ENCODE results near the gene CDH4.

Gene CDH4

GRCh38 chr20:61284752-61285151 lies 32.7 kb downstream of the CDH4 start:
- DNase-seq, result no peak

- no peak for DNase-seq
These were observed 33.1 kb downstream of the CDH4 start for GRCh38 chr20:61285152-61285645.

DNA sequence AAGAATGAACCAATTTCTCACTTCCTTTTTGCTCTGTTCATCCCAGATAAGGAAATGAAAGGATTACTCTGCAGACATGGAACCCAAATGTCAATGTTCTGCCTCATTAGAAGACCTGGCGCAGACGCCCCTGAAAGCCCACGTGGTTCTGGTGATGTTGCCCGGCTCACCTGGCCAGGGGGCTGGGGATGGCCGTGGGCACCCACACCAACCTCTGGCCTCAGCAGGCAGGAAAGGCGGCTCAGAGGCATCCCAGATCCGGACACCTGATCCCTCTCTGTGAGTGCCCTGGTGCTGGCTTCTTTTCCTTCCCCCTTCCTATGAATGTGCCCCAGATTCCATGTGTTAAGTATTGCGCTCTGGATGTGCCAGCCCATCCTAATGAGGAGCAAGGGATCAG lies 33.6 kb downstream of the CDH4 start:
- no peak for DNase-seq

DNA sequence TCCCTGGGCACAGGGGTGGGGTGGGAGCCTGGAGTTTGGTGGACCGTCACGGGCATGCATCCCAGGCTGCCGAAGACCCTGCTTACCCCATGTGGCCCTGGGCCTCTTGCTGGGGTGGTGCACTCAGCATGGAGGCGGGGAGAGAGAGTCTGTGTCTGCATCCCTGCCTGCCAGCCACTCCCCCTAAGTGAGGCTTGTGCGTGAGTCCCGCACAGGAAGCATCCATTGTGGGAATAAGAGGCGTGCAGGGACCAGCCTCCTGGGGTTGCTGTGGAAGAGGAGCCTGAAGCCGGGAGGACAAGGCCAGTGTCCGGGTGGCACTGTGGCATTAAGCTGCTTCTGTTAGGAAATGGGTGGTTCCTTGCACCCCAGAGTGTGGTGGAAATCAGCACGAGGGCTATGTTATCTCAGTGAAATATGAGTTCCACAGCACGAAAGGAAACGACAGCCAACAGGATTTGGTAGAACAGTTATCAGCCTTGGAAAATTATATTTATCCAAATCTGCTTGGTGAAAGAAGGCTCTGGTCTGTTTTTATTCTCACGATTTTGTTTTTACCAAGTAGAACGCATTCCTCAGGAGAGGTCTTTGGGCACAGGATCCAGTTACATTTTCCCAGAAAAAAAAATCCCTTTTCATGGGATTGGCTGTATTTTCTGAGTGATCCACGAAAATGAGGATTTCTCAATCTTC lies 35.7 kb downstream of the CDH4 start:
- DNase-seq, result no peak

GRCh38 chr20:61288331-61288784 lies 36.3 kb downstream of the CDH4 start:
- DNase-seq, result no peak

DNA sequence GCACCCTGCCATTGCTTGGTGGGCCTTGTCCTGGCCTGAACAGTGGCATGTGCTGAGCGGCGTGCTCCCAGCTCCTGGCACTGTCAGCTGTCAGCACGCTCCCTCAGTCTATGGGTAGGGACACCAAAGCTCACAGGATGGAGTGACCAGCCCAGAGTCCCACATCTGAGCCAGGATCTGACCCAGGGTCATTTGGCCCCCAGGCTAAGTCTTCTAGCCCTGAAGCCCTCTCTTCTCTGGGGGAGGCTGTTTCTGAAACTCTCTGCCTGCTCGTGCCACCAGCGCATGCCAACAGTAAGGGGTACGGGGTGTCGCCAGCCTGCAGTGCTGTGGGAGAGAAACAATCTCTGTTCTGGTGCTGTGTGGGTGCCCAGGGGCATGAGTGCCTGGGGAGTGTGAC lies 37.1 kb downstream of the CDH4 start:
- DNase-seq, result no peak

DNA sequence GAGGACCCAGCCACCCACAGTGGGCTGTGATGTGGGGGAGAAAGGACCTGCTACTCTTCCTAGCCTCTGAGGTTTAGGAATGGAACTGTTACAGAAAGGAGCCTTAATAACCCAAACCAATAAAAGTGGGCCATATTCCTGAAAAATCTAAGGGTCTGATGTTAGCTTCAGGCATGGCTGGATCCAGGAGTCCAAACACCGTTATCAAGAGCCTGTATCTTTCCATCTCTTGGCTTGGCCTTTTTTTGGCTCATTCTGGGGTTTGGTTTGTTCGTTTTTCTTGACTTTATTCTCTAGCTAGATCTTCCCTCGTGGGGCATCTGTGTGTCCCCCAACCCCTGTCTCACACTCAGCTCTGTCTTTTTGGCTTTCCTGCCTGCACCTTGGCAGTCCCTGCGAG lies 38.7 kb downstream of the CDH4 start:
- DNase-seq, result no peak

- no peak for DNase-seq
These were observed 39.2 kb downstream of the CDH4 start for GRCh38 chr20:61291166-61291829.

DNA sequence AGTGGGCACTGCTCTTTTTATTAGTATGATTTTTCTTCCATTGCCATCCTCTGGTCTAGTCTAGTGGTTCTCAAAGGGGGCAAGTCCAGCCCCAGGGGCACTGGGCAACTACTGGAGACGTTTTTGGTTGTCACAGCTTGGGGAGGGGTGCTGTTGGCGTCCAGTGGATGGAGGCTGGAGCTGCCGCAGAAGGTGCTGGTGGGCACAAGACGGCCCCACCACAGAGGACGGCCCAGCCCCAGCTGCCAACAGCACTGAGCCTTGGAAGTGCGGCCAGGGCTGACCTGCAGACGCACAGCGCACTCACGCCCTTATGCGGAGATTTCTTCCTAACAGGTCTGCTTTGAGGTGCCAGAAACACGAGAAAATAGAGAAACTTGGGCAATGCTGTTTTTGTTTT lies 40.3 kb downstream of the CDH4 start:
- no peak for DNase-seq

DNA sequence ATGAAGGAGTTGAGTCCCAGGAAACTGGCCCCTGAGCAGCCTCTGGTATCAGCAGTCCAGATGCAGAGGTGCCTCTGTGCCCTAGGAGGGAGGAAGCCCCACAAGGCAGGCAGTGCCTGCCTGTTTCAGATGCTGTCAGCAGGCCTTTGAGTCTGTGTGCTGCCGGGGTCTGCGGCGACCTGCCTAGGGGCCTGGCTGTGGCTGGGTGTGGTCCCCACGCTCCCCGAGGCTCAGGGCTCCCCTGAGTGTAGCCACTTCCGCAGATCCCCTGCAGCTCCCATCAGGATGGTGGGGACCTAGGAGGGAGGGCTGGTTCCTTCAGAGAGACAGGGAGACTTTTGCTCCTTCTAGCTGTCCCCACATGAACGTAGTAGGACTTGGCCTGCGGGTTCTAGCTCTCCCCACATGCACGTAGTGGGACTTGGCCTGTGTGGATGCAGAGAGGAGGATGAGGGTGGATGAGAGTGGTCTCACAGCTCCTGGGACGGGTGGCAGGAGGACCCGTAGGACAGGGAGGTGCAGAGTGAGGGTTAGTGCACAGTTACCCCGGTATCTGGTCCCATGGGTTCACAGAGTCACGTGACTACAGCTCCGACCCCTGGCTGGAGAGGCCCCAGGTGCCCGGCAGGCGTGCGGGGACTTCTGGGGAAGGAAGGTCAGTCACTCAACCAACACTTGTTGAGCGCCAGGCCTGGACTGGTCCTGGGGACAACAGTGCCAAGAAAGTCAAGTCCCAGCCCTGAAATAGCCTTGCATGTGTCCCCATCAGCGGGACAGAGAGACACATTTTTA lies 41.0 kb downstream of the CDH4 start:
- DNase-seq, result no peak

- no peak for DNase-seq
These were observed 41.9 kb downstream of the CDH4 start for GRCh38 chr20:61293951-61294350.

DNA sequence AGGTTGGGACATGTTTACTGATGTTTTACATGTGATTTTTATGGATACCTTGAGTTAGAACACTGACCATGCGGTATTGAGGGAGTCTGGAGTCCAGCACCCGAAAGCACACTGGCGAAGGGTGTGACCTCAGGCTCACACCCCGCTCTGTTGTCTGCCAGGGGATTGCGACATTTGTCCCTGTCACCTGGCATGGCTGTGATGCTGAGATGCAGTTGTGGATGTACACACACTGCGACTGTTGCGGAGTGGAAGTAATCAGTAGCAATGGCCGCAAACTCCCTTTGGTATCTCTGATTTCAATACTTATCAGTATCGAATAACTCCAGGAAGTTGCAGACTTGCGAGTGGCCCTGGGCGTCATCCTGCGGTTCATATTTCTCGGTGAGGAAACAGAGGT lies 43.2 kb downstream of the CDH4 start:
- no peak for DNase-seq

DNA sequence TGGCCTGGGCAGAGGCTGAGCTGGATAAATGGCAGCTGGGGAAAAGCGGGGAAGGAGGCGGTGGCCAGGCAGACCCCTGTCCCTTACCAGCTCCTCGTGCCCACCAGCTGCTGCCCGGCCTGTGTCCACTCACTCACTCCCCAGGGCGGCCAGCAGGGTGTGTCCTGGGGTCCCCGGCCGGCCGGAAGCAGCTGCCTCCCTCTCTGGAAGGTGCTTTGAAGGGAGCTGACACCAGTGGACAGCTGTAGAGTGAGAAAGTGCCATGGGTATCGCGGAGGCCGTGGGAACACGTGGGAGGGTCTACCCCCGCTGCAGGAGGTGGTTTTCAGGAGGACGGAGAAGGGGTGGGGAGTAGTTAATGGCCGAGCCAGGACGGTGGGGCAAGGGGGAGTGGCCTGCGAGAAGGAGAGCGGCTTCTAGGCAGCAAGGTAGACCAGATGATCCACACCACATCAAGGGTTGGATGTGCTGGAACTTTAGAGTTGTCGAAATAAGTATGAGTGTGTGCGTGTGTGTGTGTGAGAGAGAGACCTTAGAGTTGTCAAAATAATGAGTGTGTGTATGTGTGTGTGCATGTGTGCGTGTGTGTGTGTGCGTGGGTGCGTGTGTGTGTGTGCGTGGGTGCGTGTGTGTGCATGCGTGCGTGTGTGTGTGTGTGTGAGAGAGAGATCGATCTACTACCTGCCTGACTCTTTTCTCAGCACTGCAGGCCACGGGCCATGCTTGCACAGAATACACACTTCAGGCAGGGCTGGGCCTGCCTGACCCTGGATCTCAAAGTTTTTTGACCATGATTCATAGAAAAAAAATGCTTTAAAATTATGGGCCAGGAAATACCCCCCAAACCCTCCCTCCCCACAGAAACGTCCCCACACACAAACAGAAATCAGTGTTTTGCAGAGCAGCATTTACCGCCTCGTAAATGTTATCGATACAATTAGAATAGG lies 43.9 kb downstream of the CDH4 start:
- no peak for DNase-seq

- DNase-seq, result no peak
These were observed 44.6 kb downstream of the CDH4 start for GRCh38 chr20:61296629-61297019.

DNA sequence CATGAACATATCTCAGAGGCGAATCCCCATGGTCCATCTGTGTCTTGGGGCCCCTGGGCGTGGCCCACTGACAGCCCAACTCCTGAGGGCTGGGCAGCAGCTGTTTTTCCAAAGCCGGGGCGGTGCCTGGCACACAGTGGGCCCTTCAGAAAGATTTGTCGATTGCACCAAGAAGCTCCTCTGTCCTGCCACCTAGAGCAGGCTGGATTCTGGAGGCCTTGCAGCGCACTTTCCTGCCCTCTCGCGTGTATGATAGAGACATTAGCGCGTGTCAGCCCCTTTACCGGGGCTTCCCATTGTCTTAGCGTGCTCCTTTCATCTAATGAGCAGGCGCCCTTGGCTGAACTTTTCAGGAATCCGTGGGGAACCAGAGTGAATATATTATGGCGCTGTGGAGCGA lies 45.4 kb downstream of the CDH4 start:
- DNase-seq, result no peak

GRCh38 chr20:61297986-61298385 lies 45.9 kb downstream of the CDH4 start:
- no peak for DNase-seq

GRCh38 chr20:61298661-61299060 lies 46.6 kb downstream of the CDH4 start:
- no peak for DNase-seq

- DNase-seq, result no peak
These were observed 47.0 kb downstream of the CDH4 start for GRCh38 chr20:61299104-61299503.

DNA sequence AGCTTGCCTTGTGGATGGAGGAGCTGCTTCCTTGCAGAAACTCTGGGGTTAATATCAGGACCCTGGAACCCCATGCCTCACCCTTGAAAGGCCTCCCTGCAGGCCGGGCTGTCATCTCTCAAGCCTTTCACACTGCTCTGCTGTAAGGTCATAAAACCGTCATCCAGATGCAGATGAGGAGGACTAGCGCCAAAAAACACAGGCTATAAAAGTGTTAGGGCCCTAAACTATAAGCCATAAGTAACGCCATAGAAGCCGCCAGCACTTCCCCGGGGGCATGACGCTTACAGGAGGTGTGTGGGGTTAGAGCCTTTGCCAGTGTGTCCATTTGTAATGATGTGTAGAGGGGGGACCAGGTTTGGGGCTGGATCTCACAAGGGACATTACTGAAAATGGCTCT lies 47.6 kb downstream of the CDH4 start:
- DNase-seq, result no peak

DNA sequence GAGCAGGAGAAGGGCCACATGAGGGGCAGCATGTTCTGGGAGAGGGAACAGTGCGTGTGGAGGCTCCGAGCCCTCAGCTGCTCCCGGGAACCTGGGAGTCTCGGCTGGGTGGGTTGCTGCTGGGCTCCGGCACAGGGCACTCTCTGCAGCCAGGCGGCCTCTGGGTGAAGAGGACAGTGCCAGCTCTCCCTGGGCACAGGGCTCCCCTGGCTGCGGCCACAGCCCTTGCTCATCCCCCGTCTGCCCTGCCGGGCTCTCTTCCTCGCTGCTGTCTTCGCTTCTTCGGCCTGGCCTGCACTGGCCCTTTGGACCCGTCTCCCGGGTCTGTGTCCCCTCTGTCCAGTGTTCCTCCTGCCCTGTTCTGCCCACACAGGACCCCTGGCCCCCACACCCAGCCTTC lies 48.2 kb downstream of the CDH4 start:
- DNase-seq, result no peak

DNA sequence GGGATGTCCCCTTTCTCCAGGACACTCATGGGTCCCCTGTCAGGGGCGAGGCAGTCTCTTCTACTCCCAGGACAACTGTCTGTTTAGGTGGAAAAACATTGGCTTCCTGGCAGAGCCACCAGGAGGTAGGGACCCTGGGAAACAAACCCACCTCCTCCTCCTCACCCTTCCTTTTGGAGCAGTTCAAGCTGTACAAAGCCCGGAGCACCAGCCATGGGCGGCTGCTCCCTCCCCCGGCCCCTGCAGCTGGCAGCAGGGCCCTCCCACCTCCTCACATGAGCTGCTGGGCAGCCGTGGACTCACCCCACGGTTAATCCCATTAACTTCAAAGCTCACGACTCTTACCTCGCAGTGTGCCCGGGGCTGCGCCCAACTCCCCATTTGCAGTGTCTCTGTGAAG lies 48.6 kb downstream of the CDH4 start:
- DNase-seq, result no peak

- DNase-seq, result no peak
These were observed 49.9 kb downstream of the CDH4 start for GRCh38 chr20:61301711-61302525.

Measured in T-helper 9 cell (primary cell).